B cell (primary cell): ENCODE data around the gene YIPF4. TPM values are rescaled to one million over a fixed set of nuclear protein-coding genes. Genes with fewer than 3 reads are reported as not detected.

Experiments used
- ATAC-seq: fragments of 200-7000 bp; cut with Tn5 transposase; one replicate; pipeline ENCODE4 v1.10.0; 2021; ENCODE audit warnings: low read depth, mild to moderate bottlenecking, moderate number of reproducible peaks, moderate library complexity
- CTCF ChIA-PET: fragments of 350-600 bp; sonication (Branson Sonifier 250); formaldehyde crosslinking; loops from one replicate; lab custom pipeline; 2021; ENCODE audit warnings: antibody characterized with exemption, inconsistent platforms; lab: Charles Lee
- POLR2A ChIA-PET: fragments of 350-600 bp; sonication (Branson Sonifier 250); formaldehyde crosslinking; loops from one replicate; lab custom pipeline; 2021; ENCODE audit warnings: antibody characterized with exemption; lab: Charles Lee
- DNase-seq: peaks from one replicate; pipeline ENCODE4 v3.0.0; 2013
- H2AFZ ChIP-seq: 2 replicates; pipeline ENCODE4 v1.6.1; 2012; ENCODE audit warnings: mild to moderate bottlenecking, low read depth, low read length; ENCODE audit not compliant: insufficient read depth, poor library complexity, severe bottlenecking
- H3K27ac ChIP-seq, 2 donors: 1 replicate in 1 of 2; 2 replicates in 1 of 2; pipeline ENCODE4 v1.5.1; 2012 to 2013; ENCODE audit warnings: low read length in 2 of 2, mild to moderate bottlenecking in 2 of 2, moderate library complexity in 1 of 2
- H3K27me3 ChIP-seq, 4 experiments: fragments of 200-600 bp in 1 of 4; sonication (generic) in 1 of 4; replicated peaks in 1 of 4; 1 replicate in 2 of 4; 2 replicates in 2 of 4; pipeline versions ENCODE4 v1.6.1 to v1.7.0; 2013 to 2016; ENCODE audit warnings: low read length in 3 of 4, mild to moderate bottlenecking in 2 of 4, mixed read lengths in 1 of 4, moderate library complexity in 1 of 4; ENCODE audit not compliant: insufficient read depth in 4 of 4, control insufficient read depth in 3 of 4; ENCODE audit errors: control extremely low read depth in 1 of 4
- H3K36me3 ChIP-seq, 2 experiments: replicated peaks in 1 of 2; 1 replicate in 1 of 2; 2 replicates in 1 of 2; pipeline versions ENCODE4 v1.6.1 to v1.7.1; 2013; ENCODE audit warnings: low read length in 1 of 2; ENCODE audit not compliant: insufficient read depth in 2 of 2, control insufficient read depth in 1 of 2; ENCODE audit errors: control extremely low read depth in 1 of 2, extremely low read depth in 1 of 2
- H3K4me1 ChIP-seq, 2 donors: fragments of 200-600 bp in 1 of 2; sonication (generic) in 1 of 2; 1 replicate in 1 of 2; 2 replicates in 1 of 2; pipeline versions ENCODE4 v1.5.1 to v1.6.1; 2013 to 2017; ENCODE audit warnings: low read length in 2 of 2; ENCODE audit not compliant: control insufficient read depth in 2 of 2, insufficient read depth in 2 of 2
- H3K4me2 ChIP-seq: replicated peaks from 2 replicates; pipeline ENCODE3; 2012; ENCODE audit warnings: mild to moderate bottlenecking, low read depth, low read length; ENCODE audit not compliant: poor library complexity, severe bottlenecking
- H3K4me3 ChIP-seq, 5 experiments: fragments of 200-600 bp in 1 of 5; sonication (generic) in 1 of 5; 1 replicate in 3 of 5; 2 replicates in 2 of 5; pipeline versions ENCODE4 v1.5.1 to v1.7.0; 2011 to 2016; ENCODE audit warnings: low read length in 4 of 5, mild to moderate bottlenecking in 4 of 5, low read depth in 2 of 5, control low read depth in 1 of 5, moderate library complexity in 1 of 5; ENCODE audit not compliant: insufficient read depth in 1 of 5; ENCODE audit errors: control extremely low read depth in 1 of 5, extremely low read depth in 1 of 5
- H3K79me2 ChIP-seq: fragments of 200-600 bp; sonication (generic); one replicate; pipeline ENCODE4 v1.6.0; 2016; ENCODE audit warnings: low read length; ENCODE audit not compliant: control insufficient read depth, insufficient read depth
- H3K9ac ChIP-seq: fragments of 200-600 bp; sonication (generic); 2 replicates; pipeline ENCODE4 v1.6.1; 2017; ENCODE audit warnings: mild to moderate bottlenecking, low read length, moderate library complexity
- H3K9me3 ChIP-seq, 3 donors: one replicate each; pipeline versions ENCODE4 v1.6.1 to v1.7.1; 2013; ENCODE audit warnings: low read length in 2 of 3; ENCODE audit not compliant: control insufficient read depth in 2 of 3, insufficient read depth in 1 of 3; ENCODE audit errors: control extremely low read depth in 1 of 3
- H4K20me1 ChIP-seq: 2 replicates; pipeline ENCODE4 v1.6.0; 2012; ENCODE audit warnings: mild to moderate bottlenecking, low read length; ENCODE audit not compliant: insufficient read depth, control insufficient read depth, poor library complexity, severe bottlenecking
- H3K27ac Mint-ChIP-seq: one replicate; pipeline ENCODE4 v1.8.0; 2021; ENCODE audit warnings: mixed read lengths
- H3K27me3 Mint-ChIP-seq: one replicate; pipeline ENCODE4 v1.8.0; 2021; ENCODE audit warnings: mixed read lengths
- H3K4me1 Mint-ChIP-seq: one replicate; pipeline ENCODE4 v1.8.0; 2021; ENCODE audit warnings: mixed read lengths
- H3K4me3 Mint-ChIP-seq: one replicate; pipeline ENCODE4 v1.8.0; 2021; ENCODE audit warnings: mixed read lengths
- H3K9me3 Mint-ChIP-seq: one replicate; pipeline ENCODE4 v1.8.0; 2022; ENCODE audit warnings: mixed read lengths; ENCODE audit not compliant: insufficient read depth
- EZH2 ChIP-seq: IDR thresholded peaks from 2 replicates; pipeline ENCODE4 v1.6.1; 2012; ENCODE audit warnings: borderline replicate concordance, low read depth, mild to moderate bottlenecking, moderate library complexity, low read length; ENCODE audit not compliant: insufficient read depth, poor library complexity, severe bottlenecking
- WGBS: methylation state at CpG from one replicate; pipeline ENCODE4 v1.1.5; 2013; ENCODE audit warnings: missing lambda C conversion rate; ENCODE audit not compliant: insufficient coverage; 5-methylcytosine and 5-hydroxymethylcytosine counted together
- intact Hi-C: fragments of 100-400 bp; cut with micrococcal nuclease; formaldehyde crosslinking; loops from one replicate; pipeline ENCODE4 v1.10.0; 2022
- polyA plus RNA-seq: library from polyadenylated mRNA; depleted of rRNA; stranded (reverse); fragments of >200 nt; gene quantifications from 2 replicates; pipeline ENCODE4 v1.2.3, GENCODE V29; 2012
- total RNA-seq, 2 donors: library from RNA; stranded (reverse); fragments of 120-200 nt in 1 of 2; gene quantifications; 1 replicate in 1 of 2; 2 replicates in 1 of 2; pipeline versions ENCODE4 v1.2.3 to v1.2.4, GENCODE V29; 2013 to 2022
- TF ChIP-seq, protein P1 (sequence below): fragments of 200-600 bp; IDR thresholded peaks from one replicate; pipeline ENCODE4 v1.8.0; 2022; ENCODE audit warnings: antibody characterized with exemption, mild to moderate bottlenecking

The YIPF4 gene
- total and polyA plus RNA-seq, 2 donors (not counting 1 experiment from before 2014, with no cell fraction given): 3.4 to 42.4 TPM

GRCh38 chr2:32237996-32238395 lies 39.7 kb upstream of the YIPF4 start:
- Histone ChIP-seq H2AFZ (no peak overlapping the region), H3K36me3 (peaks cover 2 to 6% of the 10 kb centered on the region in 2 experiments), H3K4me3 (no peak overlapping the region), H3K79me2 (no peaks in the 10 kb centered on the region), H3K4me1 (no peaks in the 10 kb centered on the region), H3K9ac (no peak overlapping the region), H3K27ac (no peak overlapping the region), H3K4me2 (no peak overlapping the region), H4K20me1 (no peaks in the 10 kb centered on the region), H3K27me3 (no peaks in the 10 kb centered on the region), H3K9me3 (no peaks in the 10 kb centered on the region)
- WGBS: 100% methylated on average over 1 of the region's 2 CpGs
- DNase-seq (no peak), ATAC-seq (no peak)
- ChIA-PET CTCF (no interaction called here), POLR2A (no interaction called here)
- H3K27ac Mint-ChIP-seq: no peak overlapping the region
- H3K27me3 Mint-ChIP-seq: no peaks in the 10 kb centered on the region
- TF ChIP-seq, protein P1, sequence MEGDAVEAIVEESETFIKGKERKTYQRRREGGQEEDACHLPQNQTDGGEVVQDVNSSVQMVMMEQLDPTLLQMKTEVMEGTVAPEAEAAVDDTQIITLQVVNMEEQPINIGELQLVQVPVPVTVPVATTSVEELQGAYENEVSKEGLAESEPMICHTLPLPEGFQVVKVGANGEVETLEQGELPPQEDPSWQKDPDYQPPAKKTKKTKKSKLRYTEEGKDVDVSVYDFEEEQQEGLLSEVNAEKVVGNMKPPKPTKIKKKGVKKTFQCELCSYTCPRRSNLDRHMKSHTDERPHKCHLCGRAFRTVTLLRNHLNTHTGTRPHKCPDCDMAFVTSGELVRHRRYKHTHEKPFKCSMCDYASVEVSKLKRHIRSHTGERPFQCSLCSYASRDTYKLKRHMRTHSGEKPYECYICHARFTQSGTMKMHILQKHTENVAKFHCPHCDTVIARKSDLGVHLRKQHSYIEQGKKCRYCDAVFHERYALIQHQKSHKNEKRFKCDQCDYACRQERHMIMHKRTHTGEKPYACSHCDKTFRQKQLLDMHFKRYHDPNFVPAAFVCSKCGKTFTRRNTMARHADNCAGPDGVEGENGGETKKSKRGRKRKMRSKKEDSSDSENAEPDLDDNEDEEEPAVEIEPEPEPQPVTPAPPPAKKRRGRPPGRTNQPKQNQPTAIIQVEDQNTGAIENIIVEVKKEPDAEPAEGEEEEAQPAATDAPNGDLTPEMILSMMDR: no peak
- no peak for TF ChIP-seq EZH2
- H3K4me3 Mint-ChIP-seq: no peak overlapping the region
- H3K9me3 Mint-ChIP-seq: no peaks in the 10 kb centered on the region
- no peaks in the 10 kb centered on the region for H3K4me1 Mint-ChIP-seq
- intact Hi-C loops: no loop called here

DNA sequence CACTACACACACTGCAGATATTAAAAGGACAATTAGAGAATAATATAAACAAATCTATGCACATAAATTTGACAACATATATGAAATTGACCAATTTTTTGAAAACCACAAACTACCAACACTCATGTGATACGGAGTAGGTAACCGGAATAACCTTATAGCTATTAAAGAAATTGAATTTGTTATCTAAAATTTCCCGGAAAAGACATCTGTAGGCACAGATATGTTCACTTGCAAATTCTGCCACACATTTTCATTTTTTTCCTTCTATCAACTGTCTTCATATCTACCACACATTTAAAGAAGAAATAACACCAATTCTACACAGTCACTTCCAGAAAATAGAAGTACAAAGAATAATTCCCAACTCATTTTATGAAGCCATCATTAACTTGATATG lies 35.4 kb upstream of the YIPF4 start:
- Histone ChIP-seq H3K9ac (no peak overlapping the region), H3K36me3 (peaks cover 2% of the 10 kb centered on the region in 2 experiments), H2AFZ (no peak overlapping the region), H4K20me1 (no peaks in the 10 kb centered on the region), H3K27me3 (no peaks in the 10 kb centered on the region), H3K4me1 (no peaks in the 10 kb centered on the region), H3K27ac (no peak overlapping the region), H3K4me3 (no peak overlapping the region), H3K9me3 (no peaks in the 10 kb centered on the region), H3K79me2 (no peaks in the 10 kb centered on the region), H3K4me2 (no peak overlapping the region)
- ChIA-PET CTCF (no interaction called here), POLR2A (no interaction called here)
- Mint-ChIP-seq H3K9me3 (no peaks in the 10 kb centered on the region), H3K27me3 (no peaks in the 10 kb centered on the region), H3K27ac (no peak overlapping the region), H3K4me1 (no peaks in the 10 kb centered on the region), H3K4me3 (no peak overlapping the region)
- DNase-seq (no peak), ATAC-seq (no peak)
- no CpG with 5 or more reads among the region's 3 CpGs for WGBS
- intact Hi-C loops: no loop called here
- TF ChIP-seq, protein P1: no peak
- no peak for TF ChIP-seq EZH2
